PFSK-1 (cell line): ENCODE data around the gene LGI2.

ENCODE experiments used
- POLR2AphosphoS5 ChIP-seq: IDR thresholded peaks from 2 replicates; pipeline ENCODE4 v1.6.1; 2012; ENCODE audit warnings: low read depth, mild to moderate bottlenecking, control low read depth, low read length, moderate library complexity
- SIN3A ChIP-seq: IDR thresholded peaks from 2 replicates; pipeline ENCODE4 v1.6.1; 2012; ENCODE audit warnings: mild to moderate bottlenecking, low read length, moderate library complexity, borderline replicate concordance; ENCODE audit not compliant: insufficient read depth
- TAF1 ChIP-seq: IDR thresholded peaks from 2 replicates; pipeline ENCODE4 v1.6.1; 2012; ENCODE audit warnings: low read length, control low read depth, borderline replicate concordance; ENCODE audit not compliant: insufficient read depth

GRCh38 chr4:24975510-24975909, 55.2 kb downstream of the LGI2 start:
- TF ChIP-seq SIN3A (no peak), TAF1 (no peak), POLR2AphosphoS5 (no peak)
